ENCODE results near the gene LRIG2. TPM values are rescaled to one million over a fixed set of nuclear protein-coding genes. Genes with fewer than 3 reads are reported as not detected.

Gene LRIG2
- total and polyA plus RNA-seq, 2 of the 13 experiments (the other 11 are each of a cell fraction or from before 2014, with no cell fraction given): 8.1 to 12.2 TPM

DNA sequence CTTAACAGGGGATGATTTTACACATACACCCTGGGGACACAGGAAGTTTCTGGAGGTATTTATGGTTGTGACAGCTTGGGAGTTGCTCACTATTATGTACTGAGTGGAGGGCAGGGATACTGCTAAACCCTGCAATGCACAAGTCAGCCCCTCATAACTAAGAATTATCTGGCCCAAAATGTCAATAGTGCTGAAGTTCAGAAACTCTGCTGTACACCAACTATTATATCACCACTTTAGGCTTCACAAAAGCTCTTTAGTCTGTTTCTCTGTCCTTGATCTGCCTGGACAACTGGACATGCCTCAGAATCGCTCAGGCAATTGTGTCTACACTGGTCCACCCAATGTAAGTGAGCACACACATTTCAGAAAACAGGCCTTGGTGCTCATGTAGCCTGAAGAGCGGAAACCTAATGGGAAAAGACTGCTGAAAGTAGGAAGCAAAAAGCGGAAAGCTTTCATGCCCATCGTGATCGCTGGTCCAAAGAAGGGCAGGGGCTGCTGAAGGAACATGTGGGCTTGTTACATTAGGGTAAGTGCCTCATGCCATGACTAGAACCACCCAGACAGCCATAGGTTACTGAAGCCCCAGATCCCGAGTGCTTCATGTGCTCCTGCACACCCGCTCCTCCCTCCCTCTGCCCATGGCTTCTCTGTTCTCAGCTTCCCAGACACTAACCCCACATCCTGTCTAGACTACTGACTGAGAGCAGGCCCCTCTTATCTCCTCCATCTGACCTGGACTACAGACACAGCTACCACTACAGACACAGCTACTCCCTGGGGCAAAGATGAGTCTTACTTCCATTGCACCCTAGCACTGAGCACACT is 73.5 kb downstream of the LRIG2 start (continued):
- TF ChIP-seq, protein P1, sequence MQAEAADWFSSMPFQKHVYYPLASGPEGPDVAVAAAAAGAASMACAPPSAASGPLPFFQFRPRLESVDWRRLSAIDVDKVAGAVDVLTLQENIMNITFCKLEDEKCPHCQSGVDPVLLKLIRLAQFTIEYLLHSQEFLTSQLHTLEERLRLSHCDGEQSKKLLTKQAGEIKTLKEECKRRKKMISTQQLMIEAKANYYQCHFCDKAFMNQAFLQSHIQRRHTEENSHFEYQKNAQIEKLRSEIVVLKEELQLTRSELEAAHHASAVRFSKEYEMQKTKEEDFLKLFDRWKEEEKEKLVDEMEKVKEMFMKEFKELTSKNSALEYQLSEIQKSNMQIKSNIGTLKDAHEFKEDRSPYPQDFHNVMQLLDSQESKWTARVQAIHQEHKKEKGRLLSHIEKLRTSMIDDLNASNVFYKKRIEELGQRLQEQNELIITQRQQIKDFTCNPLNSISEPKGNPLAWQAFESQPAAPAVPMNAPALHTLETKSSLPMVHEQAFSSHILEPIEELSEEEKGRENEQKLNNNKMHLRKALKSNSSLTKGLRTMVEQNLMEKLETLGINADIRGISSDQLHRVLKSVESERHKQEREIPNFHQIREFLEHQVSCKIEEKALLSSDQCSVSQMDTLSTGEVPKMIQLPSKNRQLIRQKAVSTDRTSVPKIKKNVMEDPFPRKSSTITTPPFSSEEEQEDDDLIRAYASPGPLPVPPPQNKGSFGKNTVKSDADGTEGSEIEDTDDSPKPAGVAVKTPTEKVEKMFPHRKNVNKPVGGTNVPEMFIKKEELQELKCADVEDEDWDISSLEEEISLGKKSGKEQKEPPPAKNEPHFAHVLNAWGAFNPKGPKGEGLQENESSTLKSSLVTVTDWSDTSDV (CRISPR knock-in tag; IDR thresholded peaks at IDR 0.05): no peak
- no peak for TF ChIP-seq MZF1 (CRISPR knock-in tag; IDR thresholded peaks at IDR 0.05; ENCODE audit: borderline replicate concordance)
- no peak for TF ChIP-seq ZNF121 (CRISPR knock-in tag; IDR thresholded peaks at IDR 0.05)
- TF ChIP-seq NR3C1 (CRISPR knock-in tag; IDR thresholded peaks at IDR 0.05): no peak
- TF ChIP-seq, protein P2, sequence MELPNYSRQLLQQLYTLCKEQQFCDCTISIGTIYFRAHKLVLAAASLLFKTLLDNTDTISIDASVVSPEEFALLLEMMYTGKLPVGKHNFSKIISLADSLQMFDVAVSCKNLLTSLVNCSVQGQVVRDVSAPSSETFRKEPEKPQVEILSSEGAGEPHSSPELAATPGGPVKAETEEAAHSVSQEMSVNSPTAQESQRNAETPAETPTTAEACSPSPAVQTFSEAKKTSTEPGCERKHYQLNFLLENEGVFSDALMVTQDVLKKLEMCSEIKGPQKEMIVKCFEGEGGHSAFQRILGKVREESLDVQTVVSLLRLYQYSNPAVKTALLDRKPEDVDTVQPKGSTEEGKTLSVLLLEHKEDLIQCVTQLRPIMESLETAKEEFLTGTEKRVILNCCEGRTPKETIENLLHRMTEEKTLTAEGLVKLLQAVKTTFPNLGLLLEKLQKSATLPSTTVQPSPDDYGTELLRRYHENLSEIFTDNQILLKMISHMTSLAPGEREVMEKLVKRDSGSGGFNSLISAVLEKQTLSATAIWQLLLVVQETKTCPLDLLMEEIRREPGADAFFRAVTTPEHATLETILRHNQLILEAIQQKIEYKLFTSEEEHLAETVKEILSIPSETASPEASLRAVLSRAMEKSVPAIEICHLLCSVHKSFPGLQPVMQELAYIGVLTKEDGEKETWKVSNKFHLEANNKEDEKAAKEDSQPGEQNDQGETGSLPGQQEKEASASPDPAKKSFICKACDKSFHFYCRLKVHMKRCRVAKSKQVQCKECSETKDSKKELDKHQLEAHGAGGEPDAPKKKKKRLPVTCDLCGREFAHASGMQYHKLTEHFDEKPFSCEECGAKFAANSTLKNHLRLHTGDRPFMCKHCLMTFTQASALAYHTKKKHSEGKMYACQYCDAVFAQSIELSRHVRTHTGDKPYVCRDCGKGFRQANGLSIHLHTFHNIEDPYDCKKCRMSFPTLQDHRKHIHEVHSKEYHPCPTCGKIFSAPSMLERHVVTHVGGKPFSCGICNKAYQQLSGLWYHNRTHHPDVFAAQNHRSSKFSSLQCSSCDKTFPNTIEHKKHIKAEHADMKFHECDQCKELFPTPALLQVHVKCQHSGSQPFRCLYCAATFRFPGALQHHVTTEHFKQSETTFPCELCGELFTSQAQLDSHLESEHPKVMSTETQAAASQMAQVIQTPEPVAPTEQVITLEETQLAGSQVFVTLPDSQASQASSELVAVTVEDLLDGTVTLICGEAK (IDR thresholded peaks at IDR 0.05): no peak
- TF ChIP-seq, protein P2 (CRISPR knock-in tag; IDR thresholded peaks at IDR 0.05): 0 out of 2 replicates have a peak, but pooled peaks have one; percentile 33
- TF ChIP-seq, protein P3, sequence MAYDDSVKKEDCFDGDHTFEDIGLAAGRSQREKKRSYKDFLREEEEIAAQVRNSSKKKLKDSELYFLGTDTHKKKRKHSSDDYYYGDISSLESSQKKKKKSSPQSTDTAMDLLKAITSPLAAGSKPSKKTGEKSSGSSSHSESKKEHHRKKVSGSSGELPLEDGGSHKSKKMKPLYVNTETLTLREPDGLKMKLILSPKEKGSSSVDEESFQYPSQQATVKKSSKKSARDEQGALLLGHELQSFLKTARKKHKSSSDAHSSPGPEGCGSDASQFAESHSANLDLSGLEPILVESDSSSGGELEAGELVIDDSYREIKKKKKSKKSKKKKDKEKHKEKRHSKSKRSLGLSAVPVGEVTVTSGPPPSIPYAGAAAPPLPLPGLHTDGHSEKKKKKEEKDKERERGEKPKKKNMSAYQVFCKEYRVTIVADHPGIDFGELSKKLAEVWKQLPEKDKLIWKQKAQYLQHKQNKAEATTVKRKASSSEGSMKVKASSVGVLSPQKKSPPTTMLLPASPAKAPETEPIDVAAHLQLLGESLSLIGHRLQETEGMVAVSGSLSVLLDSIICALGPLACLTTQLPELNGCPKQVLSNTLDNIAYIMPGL (CRISPR knock-in tag; IDR thresholded peaks at IDR 0.05; ENCODE audit: borderline replicate concordance in 1 of 2, low read depth in 1 of 2): peak in 1 of 2 experiments; percentile 53; a peak in 1 of 4 replicates
- peak; percentile 99 for TF ChIP-seq ZSCAN29 (CRISPR knock-in tag; conservative IDR thresholded peaks at IDR 0.05)
- peak; percentile 72; the same call in 1 of the 2 replicates for TF ChIP-seq FOXA3 (CRISPR knock-in tag; IDR thresholded peaks at IDR 0.05)
- peak; percentile 38; the same call in 1 of the 2 replicates for TF ChIP-seq RFXAP (CRISPR knock-in tag; IDR thresholded peaks at IDR 0.05; ENCODE audit: borderline replicate concordance)

Data from HepG2 (cell line).